Right renal cortex interstitium (tissue), 3 donors: ENCODE measurements around the gene INMT. TPM values are rescaled to one million over a fixed set of nuclear protein-coding genes. Genes with fewer than 3 reads are reported as not detected.

ENCODE experiments used
- DNase-seq, 3 donors: peaks; one replicate each; pipeline ENCODE4 v3.0.0-alpha.2; 2013; ENCODE audit warnings: low read depth in 3 of 3, low spot score in 2 of 3
- polyA plus RNA-seq, 3 donors: library from polyadenylated mRNA; unstranded; fragments of 120-200 nt; gene quantifications; one replicate each; pipeline ENCODE4 v1.2.1, GENCODE V29; 2013; ENCODE audit not compliant: insufficient read length in 3 of 3

INMT gene
- polyA plus RNA-seq, 3 donors, result 1.1 to 1.4 (median 1.3) TPM

- no peak for DNase-seq
These were observed 968 bp upstream of the INMT start for GRCh38 chr7:30750683-30751650.

- no peak for DNase-seq
These were observed 549 bp downstream of the INMT start for GRCh38 chr7:30752484-30752883.

GRCh38 chr7:30752979-30753378 lies 1.0 kb downstream of the INMT start:
- DNase-seq, result no peak

GRCh38 chr7:30754315-30754877 lies 2.5 kb downstream of the INMT start:
- no peak for DNase-seq

- no peak for DNase-seq
These were observed 3.6 kb downstream of the INMT start for GRCh38 chr7:30755384-30756154.

- no peak for DNase-seq
These were observed 5.4 kb downstream of the INMT start for GRCh38 chr7:30757342-30757692.

GRCh38 chr7:30760514-30761213 lies 8.7 kb downstream of the INMT start:
- no peak for DNase-seq

GRCh38 chr7:30761214-30762156 lies 9.6 kb downstream of the INMT start:
- DNase-seq, result no peak

GRCh38 chr7:30764030-30764975 lies 12.4 kb downstream of the INMT start:
- no peak for DNase-seq

- DNase-seq, result no peak
These were observed 13.5 kb downstream of the INMT start for GRCh38 chr7:30765408-30765807.

GRCh38 chr7:30770845-30771173 lies 18.9 kb downstream of the INMT start:
- no peak for DNase-seq

- DNase-seq, result peak; percentile 60 to 68 (median 61)
These were observed 19.4 kb downstream of the INMT start, which contains the start of gene MINDY4 for GRCh38 chr7:30771174-30771879. MINDY4 (plus strand) TSS chr7:30771417; CDS start chr7:30771494, 77 bp downstream.

- DNase-seq, result no peak
These were observed 20.0 kb downstream of the INMT start for GRCh38 chr7:30771880-30772425.

- no peak for DNase-seq
These were observed 21.0 kb downstream of the INMT start for GRCh38 chr7:30772984-30773383.

- DNase-seq, result no peak
These were observed 24.1 kb downstream of the INMT start for GRCh38 chr7:30775992-30776391.

GRCh38 chr7:30776971-30777370 lies 25.0 kb downstream of the INMT start:
- no peak for DNase-seq

- DNase-seq, result no peak
These were observed 26.5 kb downstream of the INMT start for GRCh38 chr7:30778255-30779025.
